A673 (cell line): Measurements from ENCODE around the gene RAPGEF5. TPM values are rescaled to one million over a fixed set of nuclear protein-coding genes. Genes with fewer than 3 reads are reported as not detected.

Experiments
- BruUV-seq: library from RNA; stranded (reverse); fragments of 400-500 nt; replicated peaks from 2 replicates; lab custom pipeline; 2021; lab: Mats Ljungman, UMichigan
- CTCF ChIA-PET: fragments of 300-600 bp; sonication (Branson Sonifier 250); formaldehyde crosslinking; loops from one replicate; lab custom pipeline; 2022; ENCODE audit warnings: antibody characterized with exemption; lab: Charles Lee
- POLR2A ChIA-PET: fragments of 300-600 bp; sonication (Branson Sonifier 250); formaldehyde crosslinking; loops from one replicate; lab custom pipeline; 2022; ENCODE audit warnings: antibody characterized with exemption; ENCODE audit not compliant: low non-redundant PET; lab: Charles Lee
- DNase-seq: peaks from one replicate; pipeline ENCODE4 v3.0.0-alpha.2; 2015; ENCODE audit warnings: low spot score
- H3K27ac ChIP-seq: fragments of 200-600 bp; sonication (generic); 2 replicates; pipeline ENCODE4 v1.5.1; 2016; ENCODE audit warnings: mixed run types, low read depth, mild to moderate bottlenecking, mixed read lengths, antibody characterized with exemption, low read length; ENCODE audit not compliant: poor library complexity, severe bottlenecking
- H3K27me3 ChIP-seq: fragments of 200-600 bp; sonication (generic); replicated peaks from 2 replicates; pipeline ENCODE4 v1.6.1; 2017; ENCODE audit warnings: mixed run types, low read depth, mild to moderate bottlenecking, mixed read lengths, antibody characterized with exemption, low read length; ENCODE audit not compliant: insufficient read depth, poor library complexity
- H3K36me3 ChIP-seq: fragments of 200-600 bp; sonication (generic); 2 replicates; pipeline ENCODE4 v1.6.1; 2016; ENCODE audit warnings: mixed run types, mild to moderate bottlenecking, mixed read lengths, antibody characterized with exemption, low read length; ENCODE audit not compliant: insufficient read depth, poor library complexity, severe bottlenecking
- H3K4me1 ChIP-seq: fragments of 200-600 bp; sonication (generic); 2 replicates; pipeline ENCODE4 v1.6.1; 2017; ENCODE audit warnings: mixed run types, mild to moderate bottlenecking, mixed read lengths, antibody characterized with exemption, low read length; ENCODE audit not compliant: insufficient read depth, poor library complexity, severe bottlenecking
- H3K4me3 ChIP-seq: fragments of 200-600 bp; sonication (generic); 2 replicates; pipeline ENCODE4 v1.5.1; 2016; ENCODE audit warnings: low read depth, mixed run types, mild to moderate bottlenecking, mixed read lengths, low read length; ENCODE audit not compliant: poor library complexity, severe bottlenecking
- H3K9me3 ChIP-seq: fragments of 200-600 bp; sonication (generic); 2 replicates; pipeline ENCODE4 v1.6.1; 2016; ENCODE audit warnings: mixed run types, low read depth, mild to moderate bottlenecking, mixed read lengths, antibody characterized with exemption, low read length; ENCODE audit not compliant: poor library complexity, severe bottlenecking
- EZH2 ChIP-seq: fragments of 200-600 bp; sonication (generic); IDR thresholded peaks from 2 replicates; pipeline ENCODE4 v1.6.1; 2017; ENCODE audit warnings: borderline replicate concordance, low read depth, mild to moderate bottlenecking, mixed read lengths, antibody characterized with exemption, low read length; ENCODE audit not compliant: poor library complexity, severe bottlenecking
- intact Hi-C: fragments of 100-400 bp; cut with micrococcal nuclease; formaldehyde crosslinking; loops from one replicate; pipeline ENCODE4 v1.10.0; 2022; ENCODE audit not compliant: unreplicated experiment
- total RNA-seq: library from RNA; stranded (reverse); gene quantifications from 2 replicates; pipeline ENCODE4 v1.2.3, GENCODE V29; 2021
- TF ChIP-seq, protein P1 (sequence below): fragments of 300-800, 200-600 bp; sonication (generic); conservative IDR thresholded peaks from 2 replicates; pipeline ENCODE4 v1.5.1; 2017; ENCODE audit warnings: low read depth, mild to moderate bottlenecking, antibody characterized with exemption, low read length, moderate library complexity, mixed read lengths

Gene RAPGEF5
- total RNA-seq, 1 experiment from 2014 or later, result 10.7 TPM

DNA sequence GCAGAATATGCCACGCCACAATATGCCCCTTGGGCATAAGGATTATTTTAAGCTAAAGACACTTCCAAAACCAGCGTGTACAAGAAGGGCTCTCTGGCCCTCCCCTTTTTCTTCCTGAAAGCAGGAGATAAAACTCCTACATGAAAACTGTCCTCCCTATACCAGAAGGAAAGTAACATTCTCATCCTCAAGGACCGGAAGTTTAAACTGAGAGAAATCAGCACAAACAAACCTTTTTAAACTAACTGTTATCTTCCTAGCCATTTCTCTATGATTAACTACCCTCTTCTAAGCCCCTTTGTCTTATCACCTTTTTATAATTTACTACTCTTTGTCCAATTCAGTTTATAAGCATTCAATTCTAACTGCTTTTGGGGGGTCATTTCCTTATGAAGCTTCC is 16.4 kb upstream of the RAPGEF5 start:
- no peak for DNase-seq
- POLR2A ChIA-PET, result interaction anchor here (0.7 kb wide), 1 partner anchor 15 kb away, joined by 3 read pairs; no protein-coding TSS in a partner anchor
- intact Hi-C loops, result no loop called here
- Histone ChIP-seq H3K9me3 (no peaks in the 10 kb centered on the region), H3K27ac (no peak overlapping the region), H3K4me1 (no peaks in the 10 kb centered on the region), H3K4me3 (no peak overlapping the region), H3K36me3 (no peaks in the 10 kb centered on the region), H3K27me3 (no peaks in the 10 kb centered on the region)
- CTCF ChIA-PET, result no interaction called here
- no peak for TF ChIP-seq EZH2
- TF ChIP-seq, protein P1, sequence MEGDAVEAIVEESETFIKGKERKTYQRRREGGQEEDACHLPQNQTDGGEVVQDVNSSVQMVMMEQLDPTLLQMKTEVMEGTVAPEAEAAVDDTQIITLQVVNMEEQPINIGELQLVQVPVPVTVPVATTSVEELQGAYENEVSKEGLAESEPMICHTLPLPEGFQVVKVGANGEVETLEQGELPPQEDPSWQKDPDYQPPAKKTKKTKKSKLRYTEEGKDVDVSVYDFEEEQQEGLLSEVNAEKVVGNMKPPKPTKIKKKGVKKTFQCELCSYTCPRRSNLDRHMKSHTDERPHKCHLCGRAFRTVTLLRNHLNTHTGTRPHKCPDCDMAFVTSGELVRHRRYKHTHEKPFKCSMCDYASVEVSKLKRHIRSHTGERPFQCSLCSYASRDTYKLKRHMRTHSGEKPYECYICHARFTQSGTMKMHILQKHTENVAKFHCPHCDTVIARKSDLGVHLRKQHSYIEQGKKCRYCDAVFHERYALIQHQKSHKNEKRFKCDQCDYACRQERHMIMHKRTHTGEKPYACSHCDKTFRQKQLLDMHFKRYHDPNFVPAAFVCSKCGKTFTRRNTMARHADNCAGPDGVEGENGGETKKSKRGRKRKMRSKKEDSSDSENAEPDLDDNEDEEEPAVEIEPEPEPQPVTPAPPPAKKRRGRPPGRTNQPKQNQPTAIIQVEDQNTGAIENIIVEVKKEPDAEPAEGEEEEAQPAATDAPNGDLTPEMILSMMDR, result no peak
- BruUV-seq, result no TSS peak

DNA sequence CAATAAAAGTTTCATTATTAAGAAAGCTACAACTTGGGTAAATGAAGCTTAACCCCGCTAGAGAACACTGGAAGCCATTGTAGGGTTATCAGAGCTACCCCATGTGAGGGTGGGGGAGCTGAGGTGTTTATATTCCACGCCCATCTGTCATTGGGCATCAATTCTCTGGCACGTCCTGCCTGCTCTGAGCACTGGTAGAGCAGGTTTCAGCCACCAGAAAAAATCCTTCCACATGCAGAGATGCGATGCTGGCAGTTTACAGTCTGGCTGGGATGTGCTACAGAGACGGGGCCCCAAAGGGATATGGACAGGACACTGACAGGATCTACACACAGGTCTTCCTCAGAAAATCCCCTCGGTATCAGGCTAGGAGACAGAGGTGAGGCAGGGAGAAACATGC is 15.9 kb upstream of the RAPGEF5 start:
- H3K9me3 ChIP-seq, result no peaks in the 10 kb centered on the region
- H3K4me3 ChIP-seq, result no peak overlapping the region
- no peak for TF ChIP-seq EZH2
- TF ChIP-seq, protein P1, result no peak
- no peaks in the 10 kb centered on the region for H3K4me1 ChIP-seq
- no peak for DNase-seq
- BruUV-seq, result no TSS peak
- no peaks in the 10 kb centered on the region for H3K27me3 ChIP-seq
- CTCF ChIA-PET, result no interaction called here
- intact Hi-C loops, result no loop called here
- H3K27ac ChIP-seq, result no peak overlapping the region
- no peaks in the 10 kb centered on the region for H3K36me3 ChIP-seq
- POLR2A ChIA-PET, result no interaction called here

DNA sequence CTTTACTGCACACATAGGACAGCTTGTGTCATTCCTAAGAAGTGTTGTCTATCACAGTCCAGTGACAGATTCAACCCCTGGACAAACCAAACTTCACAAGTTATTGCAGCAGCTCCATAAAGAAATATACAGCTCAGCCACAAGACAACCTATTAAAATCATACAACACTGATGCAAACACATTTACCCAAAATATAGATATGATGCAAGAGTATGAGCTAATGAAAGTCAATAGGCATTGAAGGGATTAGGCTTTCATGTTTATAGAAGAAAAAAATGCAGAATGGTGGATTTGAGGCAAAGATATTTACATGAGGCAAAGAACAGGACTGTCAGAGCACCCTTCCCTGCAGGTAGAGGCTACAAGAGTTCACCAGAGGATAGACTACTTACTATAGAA is 14.9 kb upstream of the RAPGEF5 start:
- BruUV-seq, result no TSS peak
- no peak for DNase-seq
- ChIA-PET CTCF (no interaction called here), POLR2A (no interaction called here)
- Histone ChIP-seq H3K36me3 (no peaks in the 10 kb centered on the region), H3K27ac (no peak overlapping the region), H3K4me3 (no peak overlapping the region), H3K9me3 (no peaks in the 10 kb centered on the region), H3K4me1 (no peaks in the 10 kb centered on the region), H3K27me3 (no peaks in the 10 kb centered on the region)
- TF ChIP-seq, protein P1, result no peak
- TF ChIP-seq EZH2, result no peak
- intact Hi-C loops, result no loop called here
